HepG2 (cell line): ENCODE data around the gene ABCG5.

ENCODE experiments used
- CEBPB ChIP-seq: IDR thresholded peaks from 2 replicates; pipeline ENCODE4 v1.6.1; 2011; ENCODE audit warnings: low read depth, low read length, improper control_type of control experiment, borderline replicate concordance
- CHD2 ChIP-seq: IDR thresholded peaks from 2 replicates; pipeline ENCODE4 v1.6.1; 2011; ENCODE audit warnings: low read depth, low read length, improper control_type of control experiment
- CTCF ChIP-seq: sonication (generic); formaldehyde crosslinking; IDR thresholded peaks from 2 replicates; pipeline ENCODE4 v1.5.0; 2020; ENCODE audit warnings: mild to moderate bottlenecking, missing genetic modification reagents, moderate library complexity
- ELF1 ChIP-seq: sonication (generic); formaldehyde crosslinking; IDR thresholded peaks from 2 replicates; pipeline ENCODE4 v1.4.0; 2020; ENCODE audit warnings: missing genetic modification reagents
- ZBTB49 ChIP-seq: sonication (generic); formaldehyde crosslinking; IDR thresholded peaks from 2 replicates; pipeline ENCODE4 v1.4.0; 2020; ENCODE audit warnings: missing genetic modification reagents, borderline replicate concordance
- ZNF572 ChIP-seq: sonication (generic); formaldehyde crosslinking; IDR thresholded peaks from 2 replicates; pipeline ENCODE4 v1.5.1; 2020; ENCODE audit warnings: mild to moderate bottlenecking, missing genetic modification reagents
- ZSCAN12 ChIP-seq: sonication (generic); formaldehyde crosslinking; IDR thresholded peaks from 2 replicates; pipeline ENCODE4 v1.9.0; 2021; ENCODE audit warnings: mild to moderate bottlenecking, missing genetic modification reagents

- TF ChIP-seq CHD2 = no peak
- TF ChIP-seq ZSCAN12 (CRISPR knock-in tag) = no peak
- no peak for TF ChIP-seq ZBTB49 (CRISPR knock-in tag)
- TF ChIP-seq ZNF572 = no peak
- no peak for TF ChIP-seq CTCF (CRISPR knock-in tag)
- no peak for TF ChIP-seq ELF1
- no peak for TF ChIP-seq CEBPB
Measured at GRCh38 chr2:43837033-43837432, 1.6 kb downstream of the ABCG5 start.
